PC-9 (cell line): ENCODE measurements around the gene FBXO38.

ENCODE experiments used
- CTCF ChIP-seq: fragments of 200-600 bp; sonication (generic); conservative IDR thresholded peaks from 2 replicates; pipeline ENCODE4 v1.6.1; 2017; ENCODE audit warnings: mixed run types, antibody characterized with exemption, mild to moderate bottlenecking, moderate library complexity
- EZH2 ChIP-seq: fragments of 200-600 bp; sonication (generic); IDR thresholded peaks from 2 replicates; pipeline ENCODE4 v1.8.0; 2017; ENCODE audit warnings: antibody characterized with exemption, low read depth

DNA sequence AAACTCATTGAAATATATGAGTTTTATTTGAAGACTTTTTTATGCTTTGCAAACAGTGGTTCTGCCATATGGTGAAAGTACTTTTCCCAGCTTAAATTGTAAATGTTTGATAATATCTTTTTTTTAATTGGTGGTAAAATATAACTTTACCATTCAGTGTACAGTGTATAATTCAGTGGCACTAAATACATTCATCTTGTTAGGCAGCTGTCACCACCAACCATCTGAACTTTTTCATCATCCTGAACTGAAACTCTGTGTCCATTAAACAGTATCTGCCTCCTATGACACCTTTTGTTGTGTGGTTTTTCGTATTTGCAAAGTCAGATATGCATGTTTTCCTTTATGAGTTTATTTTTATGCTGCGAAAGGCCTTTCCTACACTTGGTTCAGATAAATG lies 45.1 kb downstream of the FBXO38 start:
- TF ChIP-seq CTCF (no peak), EZH2 (no peak)
